NCI-H460 (cell line): Measurements from ENCODE around the gene PTH2R. TPM values are rescaled to one million over a fixed set of nuclear protein-coding genes. Genes with fewer than 3 reads are reported as not detected.
"Not testable (repeated sequence)": the region's sequence is repeated elsewhere in the genome, so short reads cannot be mapped to it uniquely, and the experiment has no call there.

ENCODE experiments used
- DNase-seq: peaks from one replicate; pipeline ENCODE4 v3.0.0-alpha.2; 2016; ENCODE audit warnings: low read depth; ENCODE audit errors: extremely low read depth
- total RNA-seq: library from RNA; depleted of rRNA; stranded (reverse); fragments of >200 nt; shearing (Covaris generic); gene quantifications from 2 replicates; pipeline ENCODE4 v1.2.3, GENCODE V29; 2014

Gene PTH2R
- total RNA-seq, 1 experiment from 2014 or later, result not detected

GRCh38 chr2:208481945-208482344 lies 75.4 kb downstream of the PTH2R start:
- not testable (repeated sequence) for DNase-seq

GRCh38 chr2:208482453-208483015 lies 75.9 kb downstream of the PTH2R start:
- DNase-seq, result not testable (repeated sequence)

DNA sequence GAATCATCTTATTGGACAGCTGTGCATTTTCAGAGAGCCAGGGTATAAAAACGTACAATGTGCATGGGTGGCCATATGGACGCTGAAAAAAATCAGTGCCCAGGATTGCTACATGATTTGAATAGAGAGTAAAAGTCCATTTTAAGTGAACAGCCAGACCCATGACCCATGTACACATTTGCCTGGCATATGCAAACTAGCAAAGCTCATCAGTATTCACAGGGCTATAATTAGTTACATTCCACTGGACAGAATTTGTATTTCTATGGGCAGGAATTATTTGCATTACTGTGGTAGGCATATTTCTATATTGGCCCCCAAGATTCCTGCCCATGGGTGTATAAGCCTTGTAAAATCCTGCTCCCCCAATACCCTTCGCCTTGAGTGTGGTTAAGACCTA lies 78.8 kb downstream of the PTH2R start:
- DNase-seq, result no peak

DNA sequence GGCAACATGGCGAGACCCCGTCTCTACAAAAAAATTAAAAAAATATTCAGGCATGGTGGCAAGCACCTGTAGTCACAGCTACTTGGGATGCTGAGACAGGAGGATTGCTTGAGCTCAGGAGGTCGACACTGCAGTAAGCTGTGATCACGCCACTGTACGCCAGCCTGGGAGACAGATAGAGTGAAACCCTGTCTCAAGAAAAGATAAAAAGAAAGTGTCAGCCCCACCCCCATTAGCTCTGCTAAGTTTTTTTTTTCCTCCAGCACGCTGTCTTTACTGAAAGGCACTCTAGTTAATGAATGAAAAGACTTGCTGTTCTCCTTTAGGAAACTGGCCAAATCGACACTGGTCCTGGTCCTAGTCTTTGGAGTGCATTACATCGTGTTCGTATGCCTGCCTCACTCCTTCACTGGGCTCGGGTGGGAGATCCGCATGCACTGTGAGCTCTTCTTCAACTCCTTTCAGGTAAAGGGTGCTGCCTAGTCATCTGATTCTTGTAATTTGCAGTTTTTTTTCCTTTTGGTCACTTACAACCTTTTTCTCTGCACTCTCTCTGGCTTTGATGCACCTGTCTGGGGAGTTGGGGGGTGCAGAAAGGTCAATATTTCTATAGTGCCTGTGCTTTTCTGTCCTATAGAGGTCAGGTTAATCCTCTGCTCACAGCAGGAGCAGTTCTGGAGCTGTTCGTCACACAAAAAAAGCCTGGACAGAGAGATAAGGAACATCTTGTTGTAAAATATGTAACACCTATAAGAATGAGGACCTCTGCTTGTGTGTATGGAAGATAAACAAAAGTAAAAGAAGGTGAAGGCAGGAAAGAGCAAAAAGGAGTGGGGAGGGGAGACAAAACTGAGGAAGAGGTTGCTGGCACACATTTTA lies 82.3 kb downstream of the PTH2R start:
- no peak for DNase-seq

GRCh38 chr2:208489687-208490086 lies 83.1 kb downstream of the PTH2R start:
- DNase-seq, result no peak

- DNase-seq, result no peak
These were observed 83.9 kb downstream of the PTH2R start for GRCh38 chr2:208490492-208490891.

GRCh38 chr2:208491641-208492040 lies 85.0 kb downstream of the PTH2R start:
- no peak for DNase-seq

- no peak for DNase-seq
These were observed 85.5 kb downstream of the PTH2R start for GRCh38 chr2:208492069-208492468.

DNA sequence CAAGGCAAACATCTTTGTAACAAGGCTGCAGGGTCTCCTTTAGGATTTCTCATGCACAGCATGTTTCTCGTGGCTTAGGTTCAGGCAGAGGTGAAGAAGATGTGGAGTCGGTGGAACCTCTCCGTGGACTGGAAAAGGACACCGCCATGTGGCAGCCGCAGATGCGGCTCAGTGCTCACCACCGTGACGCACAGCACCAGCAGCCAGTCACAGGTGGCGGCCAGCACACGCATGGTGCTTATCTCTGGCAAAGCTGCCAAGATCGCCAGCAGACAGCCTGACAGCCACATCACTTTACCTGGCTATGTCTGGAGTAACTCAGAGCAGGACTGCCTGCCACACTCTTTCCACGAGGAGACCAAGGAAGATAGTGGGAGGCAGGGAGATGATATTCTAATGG lies 86.6 kb downstream of the PTH2R start:
- no peak for DNase-seq

DNA sequence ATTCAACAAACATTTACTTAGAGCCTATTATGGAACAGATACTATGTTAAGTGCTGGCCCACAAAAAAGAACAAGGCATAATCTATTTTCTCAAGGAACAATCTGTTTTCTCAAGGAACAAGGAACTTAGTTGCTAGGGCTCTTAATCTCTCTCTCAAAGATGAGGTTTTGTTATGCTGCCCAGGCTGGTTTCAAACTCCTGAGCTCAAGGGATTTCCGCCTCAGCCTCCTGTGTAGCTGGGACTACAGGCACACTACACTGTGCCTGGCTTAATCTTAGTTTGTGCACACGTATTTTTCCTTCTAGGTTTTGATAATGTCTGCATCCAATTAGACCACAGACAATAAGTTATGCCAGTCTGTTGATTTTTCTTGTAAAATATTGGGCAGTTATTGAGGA lies 89.5 kb downstream of the PTH2R start:
- no peak for DNase-seq

DNA sequence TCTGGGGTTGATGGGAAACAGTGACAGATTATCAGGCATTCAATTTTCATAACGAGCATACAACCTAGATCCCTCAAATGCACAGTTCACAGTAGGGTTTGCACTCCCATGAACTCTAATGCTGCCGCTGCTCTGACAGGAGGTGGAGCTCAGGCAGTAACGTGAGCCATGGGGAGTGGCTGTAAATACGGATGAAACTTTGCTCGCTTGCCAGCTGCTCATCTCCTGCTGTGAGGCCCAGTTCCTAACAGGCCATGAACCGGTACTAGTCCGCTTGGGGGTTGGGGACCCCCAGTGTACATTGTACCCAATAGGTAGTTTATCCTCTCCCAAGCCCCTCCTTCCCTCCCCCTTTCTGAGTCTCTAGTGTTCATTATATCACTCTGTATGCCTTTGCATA lies 94.6 kb downstream of the PTH2R start:
- no peak for DNase-seq

DNA sequence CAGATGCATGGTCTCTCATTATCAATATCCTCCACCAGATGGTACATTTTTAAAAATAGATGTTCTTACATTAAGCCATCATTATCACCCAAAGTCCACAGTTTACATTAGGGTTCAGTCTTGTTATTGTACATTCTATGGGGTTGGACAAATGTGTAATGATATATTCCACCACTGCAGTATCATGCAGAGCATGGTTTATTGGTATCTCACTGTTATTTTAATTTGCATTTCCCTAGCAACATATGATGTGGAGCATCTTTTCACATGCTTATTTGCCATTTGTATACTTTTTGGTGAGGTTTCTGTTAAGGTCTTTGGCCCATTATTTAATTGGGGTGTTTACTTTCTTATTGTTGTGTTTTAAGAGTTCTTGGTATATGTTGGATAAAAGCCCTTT lies 95.7 kb downstream of the PTH2R start:
- no peak for DNase-seq

GRCh38 chr2:208505365-208505764 lies 98.8 kb downstream of the PTH2R start:
- not testable (repeated sequence) for DNase-seq

- no peak for DNase-seq
These were observed 103.0 kb downstream of the PTH2R start for GRCh38 chr2:208509586-208509985.

DNA sequence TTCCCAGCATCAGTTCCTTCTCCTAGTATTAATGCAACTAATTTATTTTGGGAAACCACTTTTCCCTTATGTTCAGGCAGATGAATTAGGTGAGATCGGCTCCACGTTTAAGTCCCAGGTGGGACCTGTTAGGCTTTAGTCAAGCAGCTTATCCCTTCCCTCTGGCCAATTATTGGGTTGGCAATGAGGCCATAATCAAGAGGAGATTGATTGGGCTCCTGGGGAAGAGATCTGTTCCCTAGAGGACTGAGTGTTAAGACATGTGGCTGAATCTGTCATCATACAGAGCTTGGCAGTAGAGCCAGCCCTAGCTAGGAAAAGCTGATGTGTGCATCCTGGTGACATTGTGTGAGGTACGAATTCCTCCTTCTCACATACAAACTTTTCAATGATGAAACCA lies 104.4 kb downstream of the PTH2R start:
- no peak for DNase-seq

- no peak for DNase-seq
These were observed 105.0 kb downstream of the PTH2R start for GRCh38 chr2:208511573-208511972.

GRCh38 chr2:208515099-208515498 lies 108.5 kb downstream of the PTH2R start:
- DNase-seq, result no peak

DNA sequence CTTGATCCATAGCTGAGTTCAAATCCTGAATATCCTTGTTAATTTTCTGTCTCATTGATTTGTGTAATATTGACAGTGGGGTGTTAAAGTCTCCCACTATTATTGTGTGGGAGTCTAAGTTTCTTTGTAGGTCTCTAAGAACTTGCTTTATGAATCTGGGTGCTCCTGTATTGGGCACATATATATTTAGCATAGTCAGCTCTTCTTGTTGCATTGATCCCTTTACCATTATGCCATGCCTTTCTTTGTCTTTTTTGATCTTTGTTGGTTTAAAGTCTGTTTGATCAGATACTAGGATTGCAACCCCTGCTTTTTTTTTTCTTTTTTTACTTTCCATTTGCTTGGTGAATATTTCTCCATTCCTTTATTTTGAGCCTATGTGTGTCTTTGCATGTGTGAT lies 116.5 kb downstream of the PTH2R start:
- DNase-seq, result not testable (repeated sequence)

DNA sequence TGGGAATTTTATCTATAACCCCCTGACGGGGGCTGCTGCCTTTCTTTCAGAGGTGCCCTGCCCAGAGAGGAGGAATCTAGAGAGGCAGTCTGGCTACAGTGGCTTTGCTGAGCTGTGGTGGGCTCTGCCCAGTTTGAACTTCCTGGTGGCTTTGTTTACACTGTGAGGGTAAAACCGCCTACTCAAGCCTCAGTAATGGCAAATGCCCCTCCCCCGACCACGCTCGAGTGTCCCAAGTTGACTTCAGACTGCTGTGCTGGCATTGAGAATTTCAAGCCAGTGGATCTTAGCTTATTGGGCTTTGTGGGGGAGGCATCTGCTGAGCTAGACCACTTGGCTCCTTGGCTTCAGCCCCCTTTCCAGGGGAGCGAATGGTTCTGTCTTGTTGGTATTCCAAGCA lies 118.6 kb downstream of the PTH2R start:
- not testable (repeated sequence) for DNase-seq

DNA sequence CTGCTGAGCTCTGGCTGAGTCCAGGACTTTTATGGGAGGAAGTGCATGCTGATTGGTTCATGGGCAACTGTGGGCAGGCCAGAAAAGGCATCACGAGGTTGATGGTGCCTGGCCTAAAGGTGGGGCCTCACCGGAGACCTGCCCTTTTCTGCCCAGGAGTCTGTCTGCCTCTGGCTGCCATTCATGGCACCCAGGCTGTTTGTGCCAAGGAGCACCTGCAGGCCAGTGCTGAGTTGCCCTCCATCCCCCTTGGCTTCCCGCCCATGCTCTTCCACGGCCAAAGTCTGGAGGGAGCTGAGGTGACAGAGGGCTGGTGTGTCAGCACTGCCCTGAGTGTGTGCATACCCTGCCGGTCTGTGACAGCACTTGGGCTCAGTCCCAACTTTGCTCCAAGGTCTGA lies 123.2 kb downstream of the PTH2R start:
- no peak for DNase-seq

DNA sequence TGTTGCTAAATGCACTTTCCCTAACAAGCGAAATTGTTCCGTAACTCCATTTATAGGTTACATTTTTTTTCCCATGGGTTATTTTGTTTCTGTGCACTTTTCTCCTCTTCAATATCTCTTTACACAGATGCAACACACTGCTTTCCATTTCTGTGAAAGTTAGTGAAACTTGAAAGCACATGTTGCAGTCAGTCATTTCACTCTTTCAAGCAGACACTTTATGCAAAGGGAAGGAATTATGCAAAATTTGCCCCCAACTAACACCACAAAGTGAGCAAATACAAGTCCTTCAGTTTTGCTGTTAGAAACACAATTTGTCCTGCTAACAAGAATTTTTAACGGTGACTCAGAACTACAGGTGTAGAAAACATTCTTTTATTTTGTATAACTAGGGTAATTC lies 124.8 kb downstream of the PTH2R start:
- no peak for DNase-seq

GRCh38 chr2:208535578-208535977 lies 129.0 kb downstream of the PTH2R start:
- DNase-seq, result not testable (repeated sequence)
